Nephron (organoid): ENCODE data around the gene ZNF205.
A peak's percentile ranks its signal among the peaks of the same experiment; 100 is the strongest.

ENCODE experiments used
- H3K27ac Mint-ChIP-seq, 3 experiments: 2 replicates each; pipeline ENCODE4 v1.8.0; 2020; ENCODE audit warnings: mixed read lengths in 3 of 3, mild to moderate bottlenecking in 2 of 3, moderate library complexity in 1 of 3
- H3K27me3 Mint-ChIP-seq: 2 replicates; pipeline ENCODE4 v1.8.0; 2021; ENCODE audit warnings: low read depth, mild to moderate bottlenecking, moderate library complexity, mixed read lengths
- H3K36me3 Mint-ChIP-seq: 2 replicates; pipeline ENCODE4 v1.8.0; 2020; ENCODE audit warnings: low read depth, mixed read lengths
- H3K4me1 Mint-ChIP-seq: 2 replicates; pipeline ENCODE4 v1.8.0; 2020; ENCODE audit warnings: mixed read lengths
- H3K4me3 Mint-ChIP-seq, 3 experiments: 2 replicates each; pipeline ENCODE4 v1.8.0; 2020; ENCODE audit warnings: mild to moderate bottlenecking in 3 of 3, mixed read lengths in 3 of 3, moderate library complexity in 2 of 3
- H3K9me3 Mint-ChIP-seq: 2 replicates; pipeline ENCODE4 v1.8.0; 2020; ENCODE audit warnings: mixed read lengths
- TF ChIP-seq, protein P1 (sequence below), 3 experiments: fragments of 200-600 bp; sonication (generic); IDR thresholded peaks; one replicate each; pipeline ENCODE4 v1.5.0; 2021; ENCODE audit warnings: antibody characterized with exemption in 3 of 3; ENCODE audit not compliant: unreplicated experiment in 3 of 3

Gene ZNF205

GRCh38 chr16:3147046-3147756 lies 34.8 kb downstream of the ZNF205 start:
- peaks cover 28% of the 10 kb centered on the region for H3K27me3 Mint-ChIP-seq
- no peak overlapping the region for H3K4me3 Mint-ChIP-seq
- no peak overlapping the region for H3K27ac Mint-ChIP-seq
- TF ChIP-seq, protein P1, sequence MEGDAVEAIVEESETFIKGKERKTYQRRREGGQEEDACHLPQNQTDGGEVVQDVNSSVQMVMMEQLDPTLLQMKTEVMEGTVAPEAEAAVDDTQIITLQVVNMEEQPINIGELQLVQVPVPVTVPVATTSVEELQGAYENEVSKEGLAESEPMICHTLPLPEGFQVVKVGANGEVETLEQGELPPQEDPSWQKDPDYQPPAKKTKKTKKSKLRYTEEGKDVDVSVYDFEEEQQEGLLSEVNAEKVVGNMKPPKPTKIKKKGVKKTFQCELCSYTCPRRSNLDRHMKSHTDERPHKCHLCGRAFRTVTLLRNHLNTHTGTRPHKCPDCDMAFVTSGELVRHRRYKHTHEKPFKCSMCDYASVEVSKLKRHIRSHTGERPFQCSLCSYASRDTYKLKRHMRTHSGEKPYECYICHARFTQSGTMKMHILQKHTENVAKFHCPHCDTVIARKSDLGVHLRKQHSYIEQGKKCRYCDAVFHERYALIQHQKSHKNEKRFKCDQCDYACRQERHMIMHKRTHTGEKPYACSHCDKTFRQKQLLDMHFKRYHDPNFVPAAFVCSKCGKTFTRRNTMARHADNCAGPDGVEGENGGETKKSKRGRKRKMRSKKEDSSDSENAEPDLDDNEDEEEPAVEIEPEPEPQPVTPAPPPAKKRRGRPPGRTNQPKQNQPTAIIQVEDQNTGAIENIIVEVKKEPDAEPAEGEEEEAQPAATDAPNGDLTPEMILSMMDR (IDR thresholded peaks at IDR 0.05; ENCODE audit: unreplicated experiment in 3 of 3): no peak
- no peaks in the 10 kb centered on the region for H3K9me3 Mint-ChIP-seq
- peaks cover 8% of the 10 kb centered on the region for H3K4me1 Mint-ChIP-seq
- H3K36me3 Mint-ChIP-seq: peaks cover 4% of the 10 kb centered on the region

DNA sequence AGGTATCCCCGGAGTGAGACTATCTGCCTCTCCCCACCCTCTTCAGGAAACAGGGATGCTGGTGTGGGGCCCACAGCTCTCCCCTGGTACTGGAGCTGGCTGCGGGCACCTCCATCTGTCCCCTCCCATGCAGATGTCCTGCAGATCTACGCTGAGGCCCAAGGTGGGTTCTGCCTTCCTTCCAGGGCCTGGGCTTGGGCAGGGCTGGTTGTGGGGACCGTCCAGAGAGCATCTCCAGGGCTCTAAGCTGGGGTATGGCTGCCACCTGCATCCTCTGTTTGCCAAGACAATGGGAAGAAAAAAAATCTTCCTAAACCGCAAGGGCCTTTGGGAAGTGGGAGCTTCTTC lies 35.3 kb downstream of the ZNF205 start:
- Mint-ChIP-seq H3K4me1 (peaks cover 14% of the 10 kb centered on the region), H3K27me3 (peaks cover 33% of the 10 kb centered on the region), H3K36me3 (no peaks in the 10 kb centered on the region), H3K27ac (no peak overlapping the region), H3K4me3 (no peak overlapping the region), H3K9me3 (peaks cover 2% of the 10 kb centered on the region)
- TF ChIP-seq, protein P1 (IDR thresholded peaks at IDR 0.05; ENCODE audit: unreplicated experiment in 3 of 3): no peak

DNA sequence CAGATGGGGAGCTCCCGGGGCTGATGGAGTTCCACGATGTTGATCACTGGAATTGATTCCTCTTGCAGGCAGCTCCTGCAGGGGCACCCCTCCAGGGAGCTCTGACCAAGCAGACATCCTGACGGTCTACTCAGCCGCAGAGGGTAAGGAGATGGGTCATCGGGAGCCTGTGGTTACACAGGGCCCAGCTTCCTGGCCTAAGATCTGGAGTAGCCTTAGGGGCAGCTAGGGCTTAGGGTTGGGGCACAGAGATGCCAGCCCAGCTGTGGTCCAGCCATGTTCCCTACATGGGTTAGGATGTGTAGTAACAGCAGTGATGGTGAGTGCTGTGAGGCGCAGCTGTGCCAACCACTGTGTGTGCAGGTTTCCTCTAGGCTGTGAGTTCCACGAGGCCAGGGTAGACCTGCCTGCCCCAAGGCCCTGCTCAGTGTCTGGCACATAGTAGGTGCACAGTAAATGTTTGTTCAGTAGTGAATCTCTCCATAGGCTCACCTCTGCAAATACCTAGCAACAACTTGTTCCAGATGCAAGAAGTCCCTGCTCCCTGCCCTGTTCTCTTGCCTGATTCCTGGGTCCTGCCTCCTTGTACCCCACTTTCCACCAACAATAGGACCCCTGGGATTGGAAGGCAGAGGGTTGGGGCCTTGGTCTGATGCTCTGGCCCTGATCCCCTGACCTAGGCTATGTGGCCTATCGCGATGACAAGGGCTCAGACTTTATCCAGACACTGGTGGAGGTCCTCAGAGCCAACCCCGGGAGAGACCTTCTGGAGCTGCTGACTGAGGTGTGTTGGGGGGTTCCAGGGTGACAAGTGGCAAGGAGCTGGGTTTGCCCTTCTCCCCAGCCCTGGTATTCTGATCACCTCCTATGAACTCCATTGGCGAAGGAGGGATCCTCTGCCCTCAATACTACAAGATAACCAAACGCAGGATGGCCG lies 36.1 kb downstream of the ZNF205 start:
- Mint-ChIP-seq H3K36me3 (no peaks in the 10 kb centered on the region), H3K4me1 (peaks cover 16% of the 10 kb centered on the region)
- TF ChIP-seq, protein P1 (IDR thresholded peaks at IDR 0.05; ENCODE audit: unreplicated experiment in 3 of 3): no peak

GRCh38 chr16:3149193-3149530 lies 36.8 kb downstream of the ZNF205 start:
- Mint-ChIP-seq H3K27ac (peak overlapping the region in 2 of 3 experiments; percentile 48 to 60), H3K27me3 (peaks cover 36% of the 10 kb centered on the region), H3K4me1 (peaks cover 16% of the 10 kb centered on the region), H3K36me3 (no peaks in the 10 kb centered on the region), H3K9me3 (peaks cover 4% of the 10 kb centered on the region), H3K4me3 (peak overlapping the region; percentile 90 to 95 (median 92))
- TF ChIP-seq, protein P1 (IDR thresholded peaks at IDR 0.05; ENCODE audit: unreplicated experiment in 3 of 3): no peak

More for the DNA sequence above, 36.1 kb downstream of the ZNF205 start:
- Mint-ChIP-seq H3K9me3 (peaks cover 4% of the 10 kb centered on the region), H3K4me3 (peak overlapping the region; percentile 90 to 95 (median 92)), H3K27me3 (peaks cover 36% of the 10 kb centered on the region), H3K27ac (peak overlapping the region in 2 of 3 experiments; percentile 48 to 60)

DNA sequence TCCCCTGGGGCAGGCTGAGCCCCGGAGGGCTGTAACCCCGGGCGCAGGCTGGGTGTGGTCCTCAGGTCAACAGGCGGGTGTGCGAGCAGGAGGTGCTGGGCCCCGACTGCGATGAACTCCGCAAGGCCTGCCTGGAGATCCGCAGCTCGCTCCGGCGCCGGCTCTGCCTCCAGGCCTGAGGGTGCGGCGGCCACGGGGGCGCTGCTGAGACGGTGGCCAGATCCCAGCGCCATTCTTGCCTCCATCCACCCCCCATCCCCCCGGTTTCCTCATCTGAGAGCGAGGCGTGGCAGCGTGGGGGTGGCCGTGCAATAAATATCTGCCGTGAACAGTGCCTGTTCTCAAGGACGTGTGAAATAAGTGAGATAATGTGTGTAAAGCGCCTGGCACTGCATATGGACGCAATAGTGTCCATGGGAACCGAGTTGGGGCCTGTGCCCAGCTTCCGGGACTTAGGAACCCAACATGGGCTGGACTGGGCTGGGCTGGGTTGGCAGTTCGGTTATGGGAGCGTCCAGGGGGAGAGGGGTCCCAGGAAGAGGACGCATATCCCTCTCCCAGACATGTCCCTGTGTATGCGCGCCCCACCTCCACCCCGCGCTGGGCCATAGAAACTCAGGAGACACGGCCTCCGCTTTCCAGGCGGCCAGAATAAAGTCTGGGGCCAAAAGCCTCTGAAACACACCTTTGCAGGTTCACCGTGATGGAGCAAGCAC lies 37.4 kb downstream of the ZNF205 start:
- TF ChIP-seq, protein P1 (IDR thresholded peaks at IDR 0.05; ENCODE audit: unreplicated experiment in 3 of 3): peak; percentile 37 to 56 (median 43)
- Mint-ChIP-seq H3K36me3 (no peaks in the 10 kb centered on the region), H3K27ac (peak overlapping the region; percentile 66 to 93 (median 80)), H3K4me3 (peak overlapping the region; percentile 90 to 95 (median 92)), H3K27me3 (peaks cover 32% of the 10 kb centered on the region), H3K4me1 (peaks cover 16% of the 10 kb centered on the region), H3K9me3 (peaks cover 4% of the 10 kb centered on the region)
